GM12865 (cell line): ENCODE results near the gene OAS1.

ENCODE experiments used
- DNase-seq: peaks from one replicate; pipeline ENCODE4 v3.0.0; 2010; ENCODE audit warnings: low read depth
- H3K4me3 ChIP-seq: 2 replicates; pipeline ENCODE4 v1.5.1; 2011; ENCODE audit warnings: mild to moderate bottlenecking, low read depth, low read length, control low read depth
- TF ChIP-seq, protein P1 (sequence below): IDR thresholded peaks from 2 replicates; pipeline ENCODE4 v1.5.1; 2011; ENCODE audit warnings: low read length, control low read depth, low read depth, inconsistent platforms; ENCODE audit not compliant: insufficient read depth; ENCODE audit errors: missing control alignments

The OAS1 gene

GRCh38 chr12:112932485-112933128, 25.8 kb downstream of the OAS1 start:
- TF ChIP-seq, protein P1, sequence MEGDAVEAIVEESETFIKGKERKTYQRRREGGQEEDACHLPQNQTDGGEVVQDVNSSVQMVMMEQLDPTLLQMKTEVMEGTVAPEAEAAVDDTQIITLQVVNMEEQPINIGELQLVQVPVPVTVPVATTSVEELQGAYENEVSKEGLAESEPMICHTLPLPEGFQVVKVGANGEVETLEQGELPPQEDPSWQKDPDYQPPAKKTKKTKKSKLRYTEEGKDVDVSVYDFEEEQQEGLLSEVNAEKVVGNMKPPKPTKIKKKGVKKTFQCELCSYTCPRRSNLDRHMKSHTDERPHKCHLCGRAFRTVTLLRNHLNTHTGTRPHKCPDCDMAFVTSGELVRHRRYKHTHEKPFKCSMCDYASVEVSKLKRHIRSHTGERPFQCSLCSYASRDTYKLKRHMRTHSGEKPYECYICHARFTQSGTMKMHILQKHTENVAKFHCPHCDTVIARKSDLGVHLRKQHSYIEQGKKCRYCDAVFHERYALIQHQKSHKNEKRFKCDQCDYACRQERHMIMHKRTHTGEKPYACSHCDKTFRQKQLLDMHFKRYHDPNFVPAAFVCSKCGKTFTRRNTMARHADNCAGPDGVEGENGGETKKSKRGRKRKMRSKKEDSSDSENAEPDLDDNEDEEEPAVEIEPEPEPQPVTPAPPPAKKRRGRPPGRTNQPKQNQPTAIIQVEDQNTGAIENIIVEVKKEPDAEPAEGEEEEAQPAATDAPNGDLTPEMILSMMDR = no peak
- H3K4me3 ChIP-seq = no peak overlapping the region
- DNase-seq = no peak

DNA sequence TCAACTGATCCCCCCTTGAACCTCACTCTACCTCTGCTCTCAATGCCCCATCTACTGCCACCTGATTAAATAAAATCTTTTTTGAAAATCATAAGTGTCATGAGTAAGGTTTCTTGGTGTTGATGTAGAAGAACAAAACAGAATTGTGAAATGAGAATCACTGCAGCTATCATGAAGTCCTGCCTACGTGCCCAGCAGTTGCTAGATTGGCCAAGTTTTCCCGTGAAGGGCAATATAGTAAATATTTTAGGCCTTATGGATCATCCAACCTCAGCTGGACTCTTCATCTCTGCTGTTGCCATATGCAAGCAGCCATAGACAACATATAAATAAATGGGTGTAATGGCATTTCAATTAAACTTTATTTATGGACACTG, 26.4 kb downstream of the OAS1 start:
- TF ChIP-seq, protein P1 = no peak
- DNase-seq = no peak
- no peak overlapping the region for H3K4me3 ChIP-seq

- DNase-seq = no peak
- TF ChIP-seq, protein P1 = no peak
- H3K4me3 ChIP-seq = no peak overlapping the region
Observed at GRCh38 chr12:112936264-112936663, 29.5 kb downstream of the OAS1 start.

DNA sequence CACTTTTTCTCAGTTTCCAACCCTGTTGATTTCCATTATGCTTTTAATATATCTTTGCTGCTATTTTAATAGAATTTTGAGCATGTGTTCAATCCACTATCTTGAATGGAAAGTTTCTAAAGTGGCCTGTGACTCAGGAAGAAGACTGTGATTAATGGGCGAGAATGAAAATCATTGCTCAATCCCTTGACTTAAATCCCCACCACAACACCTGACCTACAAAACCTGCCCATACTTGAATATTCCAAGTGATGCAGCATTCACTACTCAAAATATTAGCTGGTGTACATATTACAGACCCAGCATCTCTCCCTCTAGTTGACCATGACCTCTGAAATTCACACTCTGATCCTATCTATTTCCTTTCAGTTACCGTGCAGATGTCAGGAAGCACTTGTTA, 30.2 kb downstream of the OAS1 start:
- no peak overlapping the region for H3K4me3 ChIP-seq
- TF ChIP-seq, protein P1 = no peak
- DNase-seq = no peak

GRCh38 chr12:112937741-112938719, 31.3 kb downstream of the OAS1 start, which contains the start of gene OAS3:
OAS3 (plus strand) TSS chr12:112938474; CDS start chr12:112938531, 57 bp downstream.
- TF ChIP-seq, protein P1 = no peak
- H3K4me3 ChIP-seq = peak within 1 kb of the TSS; percentile 91
- DNase-seq = peak; percentile 72

DNA sequence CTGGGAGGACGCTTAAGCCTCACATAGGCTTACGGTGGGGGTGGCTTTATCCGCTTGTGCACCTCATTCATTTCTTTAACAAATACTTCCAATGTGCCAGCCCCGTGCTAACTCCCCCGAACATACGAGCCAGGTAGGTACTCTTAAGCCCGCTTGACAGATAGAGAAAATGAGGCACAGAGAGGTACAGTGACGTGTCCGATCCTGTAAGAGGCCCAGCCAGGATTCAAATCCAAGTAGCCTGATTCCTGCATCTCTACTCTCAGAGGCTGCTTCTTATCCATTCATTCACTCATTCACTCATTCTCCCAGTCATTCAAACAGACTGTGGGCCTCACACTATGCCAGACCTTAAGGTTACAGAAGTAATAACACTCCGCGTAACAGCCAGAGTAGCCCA, 32.0 kb downstream of the OAS1 start:
- peak overlapping the region; percentile 91 for H3K4me3 ChIP-seq
- no peak for DNase-seq
- TF ChIP-seq, protein P1 = no peak
